CD4-positive, alpha-beta T cell (primary cell): ENCODE results near the gene TIGIT. TPM values are rescaled to one million over a fixed set of nuclear protein-coding genes. Genes with fewer than 3 reads are reported as not detected.
A peak's percentile ranks its signal among the peaks of the same experiment; 100 is the strongest.

Experiments used
- ATAC-seq: fragments of 200-7000 bp; cut with Tn5 transposase; one replicate; pipeline ENCODE4 v1.10.0; 2022; ENCODE audit warnings: mild to moderate bottlenecking; ENCODE audit not compliant: poor library complexity
- CTCF ChIA-PET: fragments of 350-600 bp; sonication (Branson Sonifier 250); formaldehyde crosslinking; loops from one replicate; lab custom pipeline; 2021; ENCODE audit warnings: antibody characterized with exemption, inconsistent platforms; lab: Charles Lee
- POLR2A ChIA-PET: fragments of 350-600 bp; sonication (Branson Sonifier 250); formaldehyde crosslinking; loops from one replicate; lab custom pipeline; 2021; ENCODE audit warnings: antibody characterized with exemption, inconsistent platforms; lab: Charles Lee
- DNase-seq, 14 experiments: peaks; one replicate each; pipeline ENCODE4 v3.0.0-alpha.2; 2013 to 2020; ENCODE audit warnings: mixed read lengths in 2 of 14
- H3K27ac ChIP-seq, 2 donors: one replicate each; pipeline versions ENCODE4 v1.5.1 to v1.7.0; 2013; ENCODE audit warnings: low read length in 2 of 2, low read depth in 1 of 2, mild to moderate bottlenecking in 1 of 2
- H3K27me3 ChIP-seq, 2 experiments: 1 replicate in 1 of 2; 2 replicates in 1 of 2; pipeline versions ENCODE4 v1.6.1 to v1.7.0; 2013; ENCODE audit warnings: low read length in 2 of 2, control low read depth in 1 of 2, mild to moderate bottlenecking in 1 of 2, moderate library complexity in 1 of 2; ENCODE audit not compliant: insufficient read depth in 2 of 2, control insufficient read depth in 1 of 2
- H3K36me3 ChIP-seq: one replicate; pipeline ENCODE4 v1.6.1; 2013; ENCODE audit warnings: low read length, control low read depth; ENCODE audit not compliant: insufficient read depth
- H3K4me1 ChIP-seq: one replicate; pipeline ENCODE4 v1.6.1; 2013; ENCODE audit warnings: low read length, control low read depth; ENCODE audit not compliant: insufficient read depth
- H3K4me3 ChIP-seq: one replicate; pipeline ENCODE4 v1.5.1; 2013; ENCODE audit warnings: mild to moderate bottlenecking, low read length, moderate library complexity
- H3K9me3 ChIP-seq, 2 experiments: 1 replicate in 1 of 2; 2 replicates in 1 of 2; pipeline versions ENCODE4 v1.6.1 to v1.7.0; 2013; ENCODE audit warnings: low read length in 2 of 2, mild to moderate bottlenecking in 2 of 2, control low read depth in 1 of 2, moderate library complexity in 1 of 2; ENCODE audit not compliant: control insufficient read depth in 1 of 2, insufficient read depth in 1 of 2
- H3K27ac Mint-ChIP-seq: one replicate; pipeline ENCODE4 v1.8.0; 2020; ENCODE audit warnings: mixed read lengths
- H3K27me3 Mint-ChIP-seq: one replicate; pipeline ENCODE4 v1.8.0; 2021; ENCODE audit warnings: mixed read lengths
- H3K36me3 Mint-ChIP-seq: one replicate; pipeline ENCODE4 v1.8.0; 2021; ENCODE audit warnings: low read depth, mixed read lengths
- H3K4me1 Mint-ChIP-seq: one replicate; pipeline ENCODE4 v1.8.0; 2021; ENCODE audit warnings: low read depth, mixed read lengths
- H3K4me3 Mint-ChIP-seq: one replicate; pipeline ENCODE4 v1.8.0; 2020; ENCODE audit warnings: mild to moderate bottlenecking, mixed read lengths
- H3K9me3 Mint-ChIP-seq: one replicate; pipeline ENCODE4 v1.8.0; 2020; ENCODE audit warnings: mixed read lengths
- intact Hi-C, 2 experiments: fragments of 100-400 bp; cut with DNase I in 1 of 2; cut with micrococcal nuclease in 1 of 2; formaldehyde crosslinking; loops; one replicate each; pipeline versions ENCODE4 v1.15.1 to v1.9.0; 2023 to 2025; cut with DNase I, micrococcal nuclease
- total RNA-seq, 174 experiments: library from RNA in 2 of 174; stranded (reverse) in 2 of 174; gene quantifications; one replicate each; pipeline ENCODE4 v1.2.3 and lab custom pipeline; 2021 to 2026
- TF ChIP-seq, protein P1 (sequence below): fragments of 200-600 bp; IDR thresholded peaks from one replicate; pipeline ENCODE4 v1.8.0; 2022; ENCODE audit warnings: antibody characterized with exemption, mild to moderate bottlenecking

The TIGIT gene
- total RNA-seq, 2 experiments from 2014 or later: 3.5 to 4.2 TPM

DNA sequence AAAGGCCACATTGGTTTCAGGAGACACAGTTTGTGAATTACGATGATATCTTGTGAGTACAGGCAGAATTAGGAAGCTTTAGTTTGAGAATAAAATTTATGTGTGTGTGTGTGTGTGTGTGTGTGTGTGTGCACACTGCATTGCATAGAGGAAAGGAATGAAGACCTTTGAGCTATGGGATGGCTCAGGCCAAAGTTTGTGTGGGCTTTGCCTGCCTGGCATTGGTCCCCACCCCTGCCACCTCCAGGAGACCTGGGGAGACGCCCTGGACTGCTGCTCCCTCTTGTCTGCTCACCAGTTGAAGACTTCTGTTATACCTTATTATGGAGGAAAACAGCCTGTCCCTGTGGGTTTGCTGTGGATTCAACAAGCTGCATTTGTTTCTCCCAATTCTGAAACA lies 37.2 kb downstream of the TIGIT start:
- CTCF ChIA-PET: interaction anchor here (0.6 to 1.4 kb wide), 2 partner anchors 14 to 40 kb away, joined by 3 read pairs; no protein-coding TSS in a partner anchor
- Histone ChIP-seq H3K27ac (no peak overlapping the region), H3K4me1 (peaks cover 20% of the 10 kb centered on the region), H3K4me3 (no peak overlapping the region), H3K9me3 (no peaks in the 10 kb centered on the region), H3K27me3 (no peaks in the 10 kb centered on the region), H3K36me3 (no peaks in the 10 kb centered on the region)
- POLR2A ChIA-PET: no interaction called here
- ATAC-seq (no peak), DNase-seq (no peak)
- peaks cover 44% of the 10 kb centered on the region for H3K36me3 Mint-ChIP-seq
- H3K27ac Mint-ChIP-seq: peak overlapping the region; percentile 81
- no peaks in the 10 kb centered on the region for H3K9me3 Mint-ChIP-seq
- H3K4me3 Mint-ChIP-seq: no peak overlapping the region
- intact Hi-C loops: loop anchor here in 1 of 2 experiments (5.0 kb wide), 1 partner anchor 119 kb away; no protein-coding TSS in a partner anchor
- no peaks in the 10 kb centered on the region for H3K27me3 Mint-ChIP-seq
- TF ChIP-seq, protein P1, sequence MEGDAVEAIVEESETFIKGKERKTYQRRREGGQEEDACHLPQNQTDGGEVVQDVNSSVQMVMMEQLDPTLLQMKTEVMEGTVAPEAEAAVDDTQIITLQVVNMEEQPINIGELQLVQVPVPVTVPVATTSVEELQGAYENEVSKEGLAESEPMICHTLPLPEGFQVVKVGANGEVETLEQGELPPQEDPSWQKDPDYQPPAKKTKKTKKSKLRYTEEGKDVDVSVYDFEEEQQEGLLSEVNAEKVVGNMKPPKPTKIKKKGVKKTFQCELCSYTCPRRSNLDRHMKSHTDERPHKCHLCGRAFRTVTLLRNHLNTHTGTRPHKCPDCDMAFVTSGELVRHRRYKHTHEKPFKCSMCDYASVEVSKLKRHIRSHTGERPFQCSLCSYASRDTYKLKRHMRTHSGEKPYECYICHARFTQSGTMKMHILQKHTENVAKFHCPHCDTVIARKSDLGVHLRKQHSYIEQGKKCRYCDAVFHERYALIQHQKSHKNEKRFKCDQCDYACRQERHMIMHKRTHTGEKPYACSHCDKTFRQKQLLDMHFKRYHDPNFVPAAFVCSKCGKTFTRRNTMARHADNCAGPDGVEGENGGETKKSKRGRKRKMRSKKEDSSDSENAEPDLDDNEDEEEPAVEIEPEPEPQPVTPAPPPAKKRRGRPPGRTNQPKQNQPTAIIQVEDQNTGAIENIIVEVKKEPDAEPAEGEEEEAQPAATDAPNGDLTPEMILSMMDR: no peak
- peaks cover 57% of the 10 kb centered on the region for H3K4me1 Mint-ChIP-seq

- Mint-ChIP-seq H3K27me3 (no peaks in the 10 kb centered on the region), H3K4me3 (no peak overlapping the region), H3K36me3 (peaks cover 49% of the 10 kb centered on the region), H3K4me1 (peaks cover 59% of the 10 kb centered on the region), H3K9me3 (no peaks in the 10 kb centered on the region), H3K27ac (peak overlapping the region; percentile 81)
- H3K27ac ChIP-seq: no peak overlapping the region
- no peaks in the 10 kb centered on the region for H3K9me3 ChIP-seq
- intact Hi-C loops: loop anchor here in 1 of 2 experiments (5.0 kb wide), 1 partner anchor 119 kb away; no protein-coding TSS in a partner anchor
- ChIA-PET CTCF (interaction anchor here (1.4 kb wide), 1 partner anchor 41 kb away, joined by 3 read pairs; no protein-coding TSS in a partner anchor), POLR2A (no interaction called here)
- no peaks in the 10 kb centered on the region for H3K36me3 ChIP-seq
- ATAC-seq (no peak), DNase-seq (no peak)
- H3K4me3 ChIP-seq: no peak overlapping the region
- peaks cover 20% of the 10 kb centered on the region for H3K4me1 ChIP-seq
- H3K27me3 ChIP-seq: no peaks in the 10 kb centered on the region
- TF ChIP-seq, protein P1: no peak
These were observed 37.9 kb downstream of the TIGIT start for GRCh38 chr3:114331710-114332109.

DNA sequence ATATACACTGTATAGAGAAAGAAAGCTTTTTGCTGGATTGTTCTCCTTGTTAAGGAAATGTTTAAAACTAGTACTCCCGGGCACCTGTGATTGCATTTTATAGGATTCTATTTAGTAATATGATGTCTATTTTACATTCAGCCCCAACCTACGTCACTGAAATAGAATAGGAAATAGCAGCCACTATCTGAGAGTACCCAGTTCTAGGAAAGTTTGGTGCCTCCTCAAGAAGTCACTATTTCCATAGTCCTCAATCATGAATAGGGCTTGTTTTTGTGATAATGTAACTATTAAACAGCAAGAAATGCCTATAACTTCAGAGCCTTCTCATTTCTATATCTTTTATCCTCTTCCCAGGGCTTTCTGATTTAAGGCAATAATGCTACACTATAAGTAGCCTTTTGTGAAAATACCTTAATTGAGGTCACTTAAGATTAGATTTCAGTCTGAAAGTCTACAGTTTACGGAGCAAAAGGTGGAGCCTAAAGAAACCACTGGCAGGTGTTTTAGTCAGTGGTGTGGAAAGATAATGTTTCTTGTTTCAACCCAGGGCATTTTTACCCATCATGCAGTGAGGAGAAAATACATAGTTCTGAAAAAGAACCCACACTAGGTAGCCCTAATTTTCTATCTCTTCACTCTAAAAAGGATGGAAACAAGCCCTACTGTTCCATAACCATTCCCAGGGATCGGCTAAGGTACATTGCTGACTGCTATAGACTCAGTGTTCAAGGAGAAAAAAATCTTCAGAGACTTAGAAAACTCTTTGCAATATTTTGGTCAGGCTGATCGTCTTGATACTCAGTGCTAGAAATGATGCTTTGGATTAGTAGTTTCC lies 38.7 kb downstream of the TIGIT start:
- no peaks in the 10 kb centered on the region for H3K36me3 ChIP-seq
- POLR2A ChIA-PET: no interaction called here
- CTCF ChIA-PET: no interaction called here
- H3K4me3 ChIP-seq: no peak overlapping the region
- peaks cover 20% of the 10 kb centered on the region for H3K4me1 ChIP-seq
- H3K27me3 ChIP-seq: no peaks in the 10 kb centered on the region
- no peaks in the 10 kb centered on the region for H3K9me3 ChIP-seq
- Mint-ChIP-seq H3K4me1 (peaks cover 53% of the 10 kb centered on the region), H3K36me3 (peaks cover 56% of the 10 kb centered on the region), H3K27ac (peak overlapping the region; percentile 81), H3K4me3 (no peak overlapping the region), H3K9me3 (no peaks in the 10 kb centered on the region), H3K27me3 (no peaks in the 10 kb centered on the region)
- ATAC-seq: peak; percentile 51
- TF ChIP-seq, protein P1: no peak
- H3K27ac ChIP-seq: peak overlapping the region in 1 of 2 donors; percentile 2
- DNase-seq: peak in 2 of 14 experiments; percentile 34 to 50
- intact Hi-C loops: loop anchor here in 1 of 2 experiments (5.0 kb wide), 1 partner anchor 120 kb away; no protein-coding TSS in a partner anchor
